Pons (tissue), 1 donor: ENCODE results near the gene RNF212B.
A peak's percentile ranks its signal among the peaks of the same experiment; 100 is the strongest.
"Not testable (repeated sequence)": the region's sequence is repeated elsewhere in the genome, so short reads cannot be mapped to it uniquely, and the experiment has no call there.

Source experiments
- DNase-seq: peaks from one replicate; pipeline ENCODE4 v3.0.0-alpha.2; 2016; ENCODE audit warnings: low spot score

RNF212B gene, protein sequence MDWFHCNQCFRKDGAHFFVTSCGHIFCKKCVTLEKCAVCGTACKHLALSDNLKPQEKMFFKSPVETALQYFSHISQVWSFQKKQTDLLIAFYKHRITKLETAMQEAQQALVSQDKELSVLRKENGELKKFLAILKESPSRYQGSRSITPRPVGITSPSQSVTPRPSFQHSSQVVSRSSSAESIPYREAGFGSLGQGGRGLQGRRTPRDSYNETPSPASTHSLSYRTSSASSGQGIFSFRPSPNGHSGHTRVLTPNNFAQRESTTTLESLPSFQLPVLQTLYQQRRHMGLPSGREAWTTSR

DNA sequence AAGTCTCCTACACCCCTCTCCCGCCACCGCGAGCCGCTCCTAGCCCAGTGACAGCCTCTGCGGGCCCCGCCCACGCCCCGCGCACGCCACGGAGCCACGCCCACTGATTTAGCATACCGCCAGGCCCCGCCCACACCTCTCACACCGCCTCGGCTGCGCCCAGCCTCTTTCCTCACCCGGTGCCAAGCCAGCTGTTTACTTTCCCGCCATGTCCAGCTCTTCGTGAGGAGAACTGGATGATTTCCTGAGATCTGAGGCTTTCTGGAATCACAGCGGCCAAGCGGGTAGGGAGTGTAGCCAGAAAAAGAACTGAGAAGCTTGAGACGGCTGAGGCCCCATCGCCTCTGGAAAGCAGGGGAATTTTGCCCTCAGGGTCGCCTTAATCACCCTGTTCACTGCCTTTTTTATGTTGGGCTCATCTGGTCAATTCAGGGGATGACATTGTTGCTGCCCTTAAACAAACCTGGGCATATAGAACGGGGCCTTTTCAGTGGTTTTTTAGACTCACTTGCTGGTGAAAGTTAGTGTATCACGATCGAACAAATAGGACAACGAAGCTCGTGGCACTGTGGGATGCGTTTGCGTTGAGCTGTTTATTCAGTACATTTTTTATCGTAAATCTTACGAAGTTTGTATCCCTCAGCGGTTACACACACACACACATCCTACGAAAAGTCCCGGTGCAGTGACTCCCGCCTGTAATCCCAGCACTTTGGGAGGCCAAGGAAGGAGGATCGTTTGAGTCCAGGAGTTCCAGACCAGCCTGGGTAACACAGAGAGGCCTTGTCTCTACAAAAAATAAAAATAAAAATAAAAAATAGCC is at the start of gene RNF212B:
TSS of gene RNF212B (plus strand) at position 165 of the 823 bp plus-strand sequence. CDS start 2,410 bp downstream, outside the sequence.
- DNase-seq = peak; percentile 61

- DNase-seq = no peak
These were observed 44.3 kb upstream of the RNF212B start for GRCh38 chr14:23193432-23193831.

- DNase-seq = no peak
These were observed 42.1 kb upstream of the RNF212B start for GRCh38 chr14:23195552-23196101.

DNA sequence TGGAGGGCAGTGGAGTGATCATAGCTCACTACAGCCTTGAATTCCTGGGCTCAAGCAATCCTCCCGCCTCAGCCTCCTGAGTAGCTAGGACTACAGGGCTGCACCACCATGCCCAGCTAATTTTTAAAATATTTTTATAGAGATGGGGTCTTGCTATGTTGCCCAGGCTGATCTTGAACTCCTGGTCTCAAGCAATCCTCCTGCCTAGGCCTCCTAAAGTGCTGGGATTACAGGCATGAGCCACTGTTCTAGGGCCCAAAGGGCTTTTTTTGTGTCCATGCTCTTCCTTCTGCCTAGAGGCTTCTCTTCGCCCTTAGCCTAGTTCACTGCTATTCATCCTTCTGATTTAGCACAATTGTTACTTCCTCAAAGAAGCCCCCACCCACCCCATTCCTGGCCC is 41.2 kb upstream of the RNF212B start:
- not testable (repeated sequence) for DNase-seq

DNA sequence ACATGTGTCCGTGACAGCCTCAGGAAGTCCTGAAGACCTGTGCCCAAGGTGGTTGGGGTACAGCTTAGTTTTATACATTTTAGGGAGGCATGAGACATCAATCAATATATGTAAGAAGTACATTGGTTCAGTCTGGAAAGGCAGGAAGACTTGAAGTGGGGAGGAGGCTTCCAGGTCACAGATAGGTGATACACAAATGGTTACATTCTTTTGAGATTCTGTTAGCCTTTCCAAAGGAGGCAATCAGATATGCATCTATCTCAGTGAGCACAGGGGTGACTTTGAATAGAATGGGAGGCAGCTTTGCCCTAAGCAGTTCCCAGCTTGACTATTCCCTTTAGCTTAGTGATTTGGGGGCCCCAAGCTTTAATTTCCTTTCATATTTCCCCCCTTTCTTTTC is 38.6 kb upstream of the RNF212B start:
- not testable (repeated sequence) for DNase-seq

DNA sequence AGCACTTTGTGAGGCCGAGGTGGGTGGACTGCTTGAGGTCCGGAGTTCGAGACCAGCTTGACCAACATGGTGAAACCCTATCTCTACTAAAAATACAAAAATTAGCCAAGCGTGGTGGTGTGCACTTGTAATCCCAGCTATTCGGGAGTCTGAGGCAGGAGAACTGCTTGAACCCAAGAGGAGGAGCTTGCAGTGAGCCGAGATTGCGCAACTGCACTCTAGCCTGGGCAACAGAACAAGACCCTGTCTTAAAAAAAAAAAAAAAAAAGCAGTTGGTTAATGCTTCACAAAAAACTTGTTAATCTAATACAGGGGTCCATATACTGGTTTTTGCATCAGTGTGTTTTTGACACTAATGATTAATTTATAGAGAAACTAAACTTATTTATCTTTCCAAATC is 35.7 kb upstream of the RNF212B start:
- DNase-seq = no peak

- DNase-seq = no peak
These were observed 31.2 kb upstream of the RNF212B start for GRCh38 chr14:23206422-23207145.

- DNase-seq = no peak
These were observed 30.6 kb upstream of the RNF212B start for GRCh38 chr14:23207146-23207540.

- DNase-seq = no peak
These were observed 29.4 kb upstream of the RNF212B start for GRCh38 chr14:23208324-23208723.

DNA sequence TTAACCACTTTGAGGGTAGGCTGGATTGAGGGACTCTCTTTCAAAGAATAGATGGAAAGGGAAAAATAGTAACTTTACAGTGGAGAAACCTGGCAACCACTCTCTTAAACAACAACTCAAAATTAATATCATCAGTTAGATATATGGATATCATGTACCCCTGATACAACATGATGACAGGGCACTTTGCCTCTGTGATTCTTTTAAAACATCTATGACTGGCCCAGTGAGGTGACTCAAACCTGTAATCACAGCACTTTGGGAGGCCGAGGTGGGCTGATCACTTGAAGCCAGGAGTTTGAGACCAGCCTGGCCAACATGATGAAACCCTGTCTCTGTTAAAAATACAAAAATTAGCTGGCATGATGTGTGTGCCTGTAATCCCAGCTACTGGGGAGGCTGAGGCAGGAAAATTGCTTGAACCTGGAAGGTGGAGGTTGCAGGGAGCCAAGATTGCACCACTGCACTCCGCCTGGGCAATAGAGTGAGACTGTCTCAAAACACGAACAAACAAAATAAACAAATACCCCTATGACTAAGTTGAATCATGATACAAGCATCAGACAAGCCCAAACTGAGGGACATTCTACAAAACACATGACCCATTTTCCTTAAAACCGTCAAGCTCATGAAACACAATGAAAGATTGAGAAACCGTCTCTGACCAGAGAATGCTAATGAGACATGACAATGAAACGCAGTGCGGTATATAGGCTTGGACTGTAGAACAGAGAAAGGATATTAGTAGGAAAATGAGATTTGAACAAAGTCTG is 27.9 kb upstream of the RNF212B start:
- peak; percentile 25 for DNase-seq

DNA sequence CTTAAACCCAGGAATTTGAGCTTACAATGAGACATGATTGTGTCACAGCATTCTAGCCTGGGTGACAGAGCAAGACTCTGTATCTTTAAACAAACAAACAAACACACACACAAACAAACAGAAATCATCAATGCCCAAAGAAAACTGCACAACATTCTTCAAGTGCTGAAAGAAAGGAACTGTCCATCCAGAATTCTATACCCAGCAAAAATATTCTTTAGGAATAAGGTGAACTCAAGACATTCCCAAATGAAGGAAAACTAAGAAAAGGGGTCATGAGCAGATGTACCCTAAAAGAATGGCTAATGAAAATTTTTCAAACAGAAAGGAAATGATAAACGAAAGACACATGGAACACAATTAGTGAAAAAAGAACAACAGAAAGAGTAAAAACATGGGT is 22.3 kb upstream of the RNF212B start:
- DNase-seq = no peak

- DNase-seq = no peak
These were observed 20.4 kb upstream of the RNF212B start for GRCh38 chr14:23217032-23218020.

DNA sequence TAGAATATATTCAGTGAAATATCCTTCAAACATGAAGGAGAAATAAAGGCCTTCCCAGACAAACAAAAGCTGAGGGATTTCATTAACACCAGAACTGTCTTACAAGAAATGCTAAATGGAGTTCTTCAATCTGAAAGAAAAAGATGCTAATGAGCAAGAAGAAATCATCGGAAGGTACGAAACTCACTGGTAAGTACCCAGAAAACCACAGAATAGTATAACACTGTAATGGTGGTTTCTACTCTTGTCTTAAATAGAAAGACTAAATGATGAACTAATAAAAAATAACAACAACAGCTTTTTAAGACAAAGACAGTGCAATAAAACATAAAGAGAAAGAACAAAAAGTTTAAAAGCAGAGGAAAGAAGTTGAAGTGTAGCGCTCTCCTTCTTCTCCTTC is 18.7 kb upstream of the RNF212B start:
- no peak for DNase-seq

DNA sequence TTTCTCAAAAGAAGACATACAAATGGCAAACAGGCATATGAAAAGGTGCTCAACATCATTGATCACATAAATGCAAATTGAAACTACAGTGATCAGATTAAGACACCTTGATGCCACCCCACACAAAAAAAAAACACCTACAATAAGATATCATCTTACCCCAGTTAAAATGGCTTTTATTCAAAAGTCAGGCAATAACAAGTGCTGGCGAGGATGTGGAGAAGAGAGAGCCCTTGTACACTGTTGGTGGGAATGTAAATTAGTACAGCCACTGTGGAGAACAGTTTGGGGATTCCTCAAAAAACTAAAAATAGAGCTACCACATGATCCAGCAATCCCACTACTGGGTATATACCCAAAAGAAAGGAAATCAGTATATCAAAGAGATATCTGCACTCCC is 12.8 kb upstream of the RNF212B start:
- not testable (repeated sequence) for DNase-seq

GRCh38 chr14:23227566-23227965 is 10.2 kb upstream of the RNF212B start:
- no peak for DNase-seq

DNA sequence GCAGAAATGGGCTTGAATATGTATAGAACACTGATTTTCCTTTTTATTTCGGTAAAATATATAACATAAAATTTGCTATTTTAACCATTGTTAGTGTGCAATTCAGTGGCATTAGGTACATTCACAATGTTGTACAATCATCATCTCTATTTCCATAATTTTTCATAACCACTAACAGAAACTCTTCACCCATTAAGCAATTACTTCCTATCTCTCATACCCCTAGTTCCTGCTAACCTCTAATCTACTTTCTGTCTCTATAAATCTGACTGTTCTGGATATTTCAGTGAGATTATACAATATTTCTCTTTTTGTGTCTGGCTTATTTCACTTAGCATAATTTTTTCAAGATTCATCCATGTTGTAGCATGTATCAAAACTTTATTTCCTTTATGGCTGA is 8.9 kb upstream of the RNF212B start:
- DNase-seq = no peak

DNA sequence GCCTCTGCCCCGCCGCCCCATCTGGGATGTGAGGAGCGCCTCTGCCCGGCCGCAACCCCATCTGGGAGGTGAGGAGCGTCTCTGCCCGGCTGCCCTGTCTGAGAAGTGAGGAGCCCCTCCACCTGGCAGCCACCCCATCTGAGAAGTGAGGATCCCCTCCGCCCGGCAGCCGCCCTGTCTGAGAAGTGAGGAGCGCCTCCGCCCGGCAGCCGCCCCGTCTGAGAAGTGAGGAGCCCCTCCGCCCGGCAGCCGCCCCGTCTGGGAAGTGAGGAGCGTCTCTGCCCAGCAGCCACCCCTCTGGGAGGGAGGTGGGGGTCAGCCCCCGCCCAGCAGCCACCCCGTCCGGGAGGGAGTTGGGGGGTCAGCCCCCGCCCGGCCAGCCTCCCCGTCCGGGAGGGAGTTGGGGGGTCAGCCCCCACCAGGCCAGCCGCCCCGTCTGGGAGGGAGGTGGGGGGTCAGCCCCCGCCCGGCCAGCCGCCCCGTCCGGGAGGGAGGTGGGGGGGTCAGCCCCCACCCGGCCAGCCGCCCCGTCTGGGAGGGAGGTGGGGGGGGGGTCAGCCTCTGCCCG is 5.4 kb upstream of the RNF212B start:
- not testable (repeated sequence) for DNase-seq

GRCh38 chr14:23240661-23241060 is 2.9 kb downstream of the RNF212B start:
- no peak for DNase-seq

DNA sequence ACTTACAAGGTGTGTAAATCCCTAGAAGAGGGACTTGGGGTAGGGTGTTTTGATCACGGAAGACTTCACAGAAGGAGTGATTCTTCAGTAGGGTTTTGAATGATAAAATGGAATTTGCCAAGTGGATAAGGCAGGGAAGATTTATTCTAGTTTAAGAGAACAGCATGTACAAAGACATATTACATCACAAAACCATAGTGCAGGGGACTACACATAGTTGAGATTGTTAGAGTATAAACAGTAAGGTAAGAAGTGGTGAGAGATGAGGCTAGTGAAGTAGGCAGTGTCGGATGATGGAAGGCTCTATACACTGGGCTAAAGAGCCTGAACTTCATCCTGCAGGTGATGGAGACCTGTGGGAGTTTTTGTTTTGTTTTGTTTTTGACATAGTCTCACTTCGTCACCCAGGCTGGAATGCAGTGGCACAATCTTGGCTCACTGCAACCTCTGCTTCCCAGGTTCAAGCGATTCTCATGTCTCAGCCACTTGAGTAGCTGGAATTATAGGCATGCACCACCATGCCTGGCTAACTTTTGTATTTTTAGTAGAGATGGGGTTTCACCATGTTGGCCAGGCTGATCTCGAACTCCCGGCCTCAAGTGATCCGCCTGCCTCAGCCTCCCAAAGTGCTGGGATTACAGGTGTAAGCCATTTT is 3.5 kb downstream of the RNF212B start:
- not testable (repeated sequence) for DNase-seq
